VCaP (cell line): ENCODE results near the gene TCERG1.
"Not testable (repeated sequence)": the region's sequence is repeated elsewhere in the genome, so short reads cannot be mapped to it uniquely, and the experiment has no call there.

Experiments used
- H3K27ac ChIP-seq: fragments of 450-650 bp; 2 replicates; pipeline ENCODE4 v1.5.1; 2017
- TF ChIP-seq, protein P1 (sequence below): fragments of 450-650 bp; conservative IDR thresholded peaks from 2 replicates; pipeline ENCODE4 v1.5.1; 2017; ENCODE audit warnings: mild to moderate bottlenecking, moderate library complexity

Gene TCERG1

DNA sequence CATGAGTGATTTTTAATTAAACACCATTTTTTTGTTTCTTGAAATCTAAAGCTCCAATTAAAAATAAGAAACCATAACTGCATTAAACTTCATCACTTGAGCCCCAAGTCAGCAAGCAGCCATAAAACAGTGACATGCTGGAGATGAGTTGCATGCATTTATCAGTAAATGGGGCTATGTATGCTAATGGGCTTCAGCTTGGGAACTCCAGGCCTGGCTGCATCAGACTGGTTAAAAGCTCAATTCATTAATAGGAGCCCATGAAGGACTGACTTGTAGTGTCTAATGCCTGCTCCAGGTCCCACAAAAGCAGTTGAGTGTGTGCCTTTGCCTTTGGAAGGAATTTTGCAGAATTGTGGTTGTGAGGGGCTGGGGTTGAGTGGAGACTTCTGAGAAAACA, 102.5 kb downstream of the TCERG1 start:
- no peak overlapping the region for H3K27ac ChIP-seq
- TF ChIP-seq, protein P1, sequence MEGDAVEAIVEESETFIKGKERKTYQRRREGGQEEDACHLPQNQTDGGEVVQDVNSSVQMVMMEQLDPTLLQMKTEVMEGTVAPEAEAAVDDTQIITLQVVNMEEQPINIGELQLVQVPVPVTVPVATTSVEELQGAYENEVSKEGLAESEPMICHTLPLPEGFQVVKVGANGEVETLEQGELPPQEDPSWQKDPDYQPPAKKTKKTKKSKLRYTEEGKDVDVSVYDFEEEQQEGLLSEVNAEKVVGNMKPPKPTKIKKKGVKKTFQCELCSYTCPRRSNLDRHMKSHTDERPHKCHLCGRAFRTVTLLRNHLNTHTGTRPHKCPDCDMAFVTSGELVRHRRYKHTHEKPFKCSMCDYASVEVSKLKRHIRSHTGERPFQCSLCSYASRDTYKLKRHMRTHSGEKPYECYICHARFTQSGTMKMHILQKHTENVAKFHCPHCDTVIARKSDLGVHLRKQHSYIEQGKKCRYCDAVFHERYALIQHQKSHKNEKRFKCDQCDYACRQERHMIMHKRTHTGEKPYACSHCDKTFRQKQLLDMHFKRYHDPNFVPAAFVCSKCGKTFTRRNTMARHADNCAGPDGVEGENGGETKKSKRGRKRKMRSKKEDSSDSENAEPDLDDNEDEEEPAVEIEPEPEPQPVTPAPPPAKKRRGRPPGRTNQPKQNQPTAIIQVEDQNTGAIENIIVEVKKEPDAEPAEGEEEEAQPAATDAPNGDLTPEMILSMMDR, result no peak

DNA sequence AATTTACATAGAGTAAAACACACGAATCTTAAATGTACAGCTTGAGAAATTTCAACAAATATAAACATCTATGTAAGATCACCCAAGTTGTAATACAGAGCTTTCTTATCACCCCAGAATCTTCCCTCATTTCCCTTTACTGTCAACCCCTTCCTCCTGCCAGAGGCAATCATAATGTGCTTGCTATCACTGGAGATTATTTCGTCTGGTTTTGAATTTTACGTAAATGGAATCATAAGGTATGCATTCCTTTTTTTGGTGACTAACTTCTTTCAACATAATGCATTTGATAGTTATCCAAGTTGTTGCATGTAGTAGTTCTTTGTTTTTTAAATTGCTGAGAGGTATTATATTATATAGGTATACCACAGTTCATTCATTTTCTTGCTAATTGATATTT, 106.3 kb downstream of the TCERG1 start:
- no peak overlapping the region for H3K27ac ChIP-seq
- TF ChIP-seq, protein P1, result no peak

DNA sequence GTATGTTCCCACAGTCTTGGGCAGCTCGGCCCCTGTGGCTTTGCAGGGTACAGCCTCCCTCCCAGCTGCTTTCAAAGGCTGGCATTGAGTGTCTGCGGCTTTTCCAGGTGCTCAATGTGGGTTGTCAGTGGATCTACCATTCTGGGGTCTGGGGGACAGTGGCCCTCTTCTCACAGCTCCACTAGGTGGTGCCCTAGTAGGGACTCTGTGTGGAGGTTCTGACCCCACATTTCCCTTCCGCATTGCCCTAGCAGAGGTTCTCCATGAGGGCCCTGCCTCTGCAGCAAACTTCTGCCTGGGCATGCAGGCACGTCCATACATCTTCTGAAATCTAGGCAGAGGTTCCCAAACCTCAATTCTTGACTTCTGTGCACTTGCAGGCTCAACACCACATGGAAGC, 109.8 kb downstream of the TCERG1 start:
- not testable (repeated sequence) for H3K27ac ChIP-seq

DNA sequence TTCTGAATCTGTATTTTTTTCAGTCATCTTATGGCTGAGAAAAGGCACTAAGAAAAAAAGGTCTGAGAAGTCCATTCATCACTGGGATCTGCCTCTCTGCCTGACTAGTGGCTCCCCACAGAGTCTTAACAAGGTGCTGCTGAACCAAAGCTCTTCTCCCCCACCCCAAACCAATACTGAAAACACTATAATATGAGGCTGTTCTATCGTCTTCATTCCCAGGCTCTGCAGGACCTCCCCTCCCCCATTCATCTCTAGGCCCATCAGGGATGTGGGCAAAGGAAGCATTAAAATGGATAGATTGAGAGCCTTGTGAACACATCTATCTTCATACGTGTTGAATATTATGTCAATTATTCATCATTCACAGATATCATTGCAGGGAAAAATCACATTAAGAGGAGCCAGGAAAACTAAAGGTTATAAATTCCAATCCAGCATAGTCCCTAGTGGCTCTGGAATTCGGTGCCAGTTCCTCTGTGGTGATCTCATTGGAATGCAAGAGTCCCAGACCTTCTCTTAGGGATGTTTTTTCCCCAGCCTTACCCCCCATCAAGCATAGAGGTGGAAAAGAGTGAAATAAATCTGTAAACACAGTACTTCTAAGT, 113.2 kb downstream of the TCERG1 start:
- TF ChIP-seq, protein P1, result no peak
- no peak overlapping the region for H3K27ac ChIP-seq
